Right atrium auricular region (tissue), 2 donors: ENCODE data around the gene NTSR1. TPM values are rescaled to one million over a fixed set of nuclear protein-coding genes. Genes with fewer than 3 reads are reported as not detected.

Experiments
- DNase-seq: peaks from one replicate; pipeline ENCODE4 v3.0.0-alpha.2; 2019; ENCODE audit warnings: low spot score
- H3K27ac ChIP-seq, 2 donors: fragments of 200-600 bp; sonication (generic); 1 replicate in 1 of 2; 2 replicates in 1 of 2; pipeline ENCODE4 v1.5.1; 2016 to 2019
- H3K27me3 ChIP-seq, 2 donors: fragments of 200-600 bp; sonication (generic); one replicate each; pipeline versions ENCODE4 v1.5.1 to v1.6.0; 2017 to 2019
- H3K36me3 ChIP-seq: fragments of 200-600 bp; sonication (generic); one replicate; pipeline ENCODE4 v1.5.1; 2016
- H3K4me1 ChIP-seq, 2 donors: fragments of 200-600 bp; sonication (generic); one replicate each; pipeline versions ENCODE4 v1.5.1 to v1.6.0; 2017 to 2019
- H3K4me3 ChIP-seq, 2 donors: fragments of 200-600 bp; sonication (generic); 1 replicate in 1 of 2; 2 replicates in 1 of 2; pipeline ENCODE4 v1.5.1; 2017 to 2019; ENCODE audit warnings: mild to moderate bottlenecking in 1 of 2, moderate library complexity in 1 of 2
- H3K9me3 ChIP-seq, 2 donors: fragments of 200-600 bp; sonication (generic); one replicate each; pipeline ENCODE4 v1.5.1; 2019
- total RNA-seq, 2 donors: library from RNA; depleted of rRNA; stranded (reverse); fragments of >200 nt; gene quantifications; one replicate each; pipeline ENCODE4 v1.1.0, GENCODE V29; 2016
- TF ChIP-seq, protein P1 (sequence below), 2 donors: fragments of 200-600 bp; sonication (generic); IDR thresholded peaks; one replicate each; pipeline ENCODE4 v1.5.1; 2019; ENCODE audit warnings: antibody characterized with exemption in 2 of 2

Gene NTSR1
- total RNA-seq, 2 donors from 2014 or later: 0.43 TPM; not detected in 1

GRCh38 chr20:62745279-62745951 lies 36.8 kb downstream of the NTSR1 start:
- Histone ChIP-seq H3K4me1 (peaks cover 0 to 8% of the 10 kb centered on the region in 2 donors), H3K27me3 (no peaks in the 10 kb centered on the region), H3K36me3 (no peaks in the 10 kb centered on the region), H3K9me3 (no peaks in the 10 kb centered on the region), H3K27ac (no peak overlapping the region), H3K4me3 (no peak overlapping the region)
- DNase-seq: no peak
- TF ChIP-seq, protein P1, sequence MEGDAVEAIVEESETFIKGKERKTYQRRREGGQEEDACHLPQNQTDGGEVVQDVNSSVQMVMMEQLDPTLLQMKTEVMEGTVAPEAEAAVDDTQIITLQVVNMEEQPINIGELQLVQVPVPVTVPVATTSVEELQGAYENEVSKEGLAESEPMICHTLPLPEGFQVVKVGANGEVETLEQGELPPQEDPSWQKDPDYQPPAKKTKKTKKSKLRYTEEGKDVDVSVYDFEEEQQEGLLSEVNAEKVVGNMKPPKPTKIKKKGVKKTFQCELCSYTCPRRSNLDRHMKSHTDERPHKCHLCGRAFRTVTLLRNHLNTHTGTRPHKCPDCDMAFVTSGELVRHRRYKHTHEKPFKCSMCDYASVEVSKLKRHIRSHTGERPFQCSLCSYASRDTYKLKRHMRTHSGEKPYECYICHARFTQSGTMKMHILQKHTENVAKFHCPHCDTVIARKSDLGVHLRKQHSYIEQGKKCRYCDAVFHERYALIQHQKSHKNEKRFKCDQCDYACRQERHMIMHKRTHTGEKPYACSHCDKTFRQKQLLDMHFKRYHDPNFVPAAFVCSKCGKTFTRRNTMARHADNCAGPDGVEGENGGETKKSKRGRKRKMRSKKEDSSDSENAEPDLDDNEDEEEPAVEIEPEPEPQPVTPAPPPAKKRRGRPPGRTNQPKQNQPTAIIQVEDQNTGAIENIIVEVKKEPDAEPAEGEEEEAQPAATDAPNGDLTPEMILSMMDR (IDR thresholded peaks at IDR 0.05): no peak

GRCh38 chr20:62745952-62746288 lies 37.3 kb downstream of the NTSR1 start:
- H3K4me1 ChIP-seq: peaks cover 0 to 3% of the 10 kb centered on the region in 2 donors
- H3K36me3 ChIP-seq: no peaks in the 10 kb centered on the region
- no peaks in the 10 kb centered on the region for H3K27me3 ChIP-seq
- no peak overlapping the region for H3K4me3 ChIP-seq
- TF ChIP-seq, protein P1 (IDR thresholded peaks at IDR 0.05): no peak
- H3K27ac ChIP-seq: no peak overlapping the region
- no peaks in the 10 kb centered on the region for H3K9me3 ChIP-seq
- DNase-seq: no peak

- Histone ChIP-seq H3K4me3 (no peak overlapping the region), H3K9me3 (no peaks in the 10 kb centered on the region), H3K36me3 (no peaks in the 10 kb centered on the region), H3K27ac (no peak overlapping the region), H3K27me3 (no peaks in the 10 kb centered on the region), H3K4me1 (no peaks in the 10 kb centered on the region)
- TF ChIP-seq, protein P1 (IDR thresholded peaks at IDR 0.05): no peak
- DNase-seq: no peak
Measured at GRCh38 chr20:62748311-62748710, 39.7 kb downstream of the NTSR1 start.

- Histone ChIP-seq H3K27me3 (no peaks in the 10 kb centered on the region), H3K4me1 (no peaks in the 10 kb centered on the region), H3K36me3 (no peaks in the 10 kb centered on the region), H3K9me3 (no peaks in the 10 kb centered on the region), H3K27ac (no peak overlapping the region), H3K4me3 (no peak overlapping the region)
- no peak for DNase-seq
- TF ChIP-seq, protein P1 (IDR thresholded peaks at IDR 0.05): no peak
Measured at GRCh38 chr20:62749851-62750445, 41.3 kb downstream of the NTSR1 start.

DNA sequence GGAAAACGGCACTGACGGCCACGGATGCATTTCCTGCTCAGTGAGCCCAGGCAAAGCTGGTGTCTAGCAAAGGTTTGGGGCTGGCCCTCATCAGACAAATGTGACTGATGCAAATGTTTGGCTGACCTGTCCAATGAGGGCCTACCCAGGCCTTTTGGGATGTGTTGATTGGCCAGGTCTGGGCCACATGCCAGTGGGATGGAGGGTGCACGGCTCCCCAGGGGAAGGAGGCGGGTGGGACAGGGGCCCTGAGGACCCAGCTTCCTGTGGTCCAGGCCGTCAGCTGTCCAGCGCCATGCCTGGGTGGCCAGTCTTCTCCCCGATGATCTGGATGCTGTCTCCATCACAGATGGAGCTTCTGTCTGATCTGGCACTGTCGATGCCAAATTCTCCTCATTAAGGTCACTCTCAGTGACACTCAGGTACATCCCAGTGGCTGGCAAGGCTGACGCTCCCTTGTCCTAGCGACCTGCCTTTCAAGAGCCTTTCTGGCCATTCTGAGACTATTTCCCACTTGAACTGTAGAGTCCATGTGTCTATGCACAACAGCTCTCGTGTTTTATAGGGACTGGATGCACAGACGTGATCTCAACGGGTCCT lies 43.0 kb downstream of the NTSR1 start:
- H3K27me3 ChIP-seq: no peaks in the 10 kb centered on the region
- H3K9me3 ChIP-seq: no peaks in the 10 kb centered on the region
- no peak for DNase-seq
- TF ChIP-seq, protein P1 (IDR thresholded peaks at IDR 0.05): no peak
- H3K36me3 ChIP-seq: no peaks in the 10 kb centered on the region
- no peak overlapping the region for H3K4me3 ChIP-seq
- H3K4me1 ChIP-seq: no peaks in the 10 kb centered on the region
- H3K27ac ChIP-seq: no peak overlapping the region
